ENCODE results near the gene RBL1. TPM values are rescaled to one million over a fixed set of nuclear protein-coding genes. Genes with fewer than 3 reads are reported as not detected.
"Not testable (repeated sequence)": the region's sequence is repeated elsewhere in the genome, so short reads cannot be mapped to it uniquely, and the experiment has no call there.

The RBL1 gene, protein sequence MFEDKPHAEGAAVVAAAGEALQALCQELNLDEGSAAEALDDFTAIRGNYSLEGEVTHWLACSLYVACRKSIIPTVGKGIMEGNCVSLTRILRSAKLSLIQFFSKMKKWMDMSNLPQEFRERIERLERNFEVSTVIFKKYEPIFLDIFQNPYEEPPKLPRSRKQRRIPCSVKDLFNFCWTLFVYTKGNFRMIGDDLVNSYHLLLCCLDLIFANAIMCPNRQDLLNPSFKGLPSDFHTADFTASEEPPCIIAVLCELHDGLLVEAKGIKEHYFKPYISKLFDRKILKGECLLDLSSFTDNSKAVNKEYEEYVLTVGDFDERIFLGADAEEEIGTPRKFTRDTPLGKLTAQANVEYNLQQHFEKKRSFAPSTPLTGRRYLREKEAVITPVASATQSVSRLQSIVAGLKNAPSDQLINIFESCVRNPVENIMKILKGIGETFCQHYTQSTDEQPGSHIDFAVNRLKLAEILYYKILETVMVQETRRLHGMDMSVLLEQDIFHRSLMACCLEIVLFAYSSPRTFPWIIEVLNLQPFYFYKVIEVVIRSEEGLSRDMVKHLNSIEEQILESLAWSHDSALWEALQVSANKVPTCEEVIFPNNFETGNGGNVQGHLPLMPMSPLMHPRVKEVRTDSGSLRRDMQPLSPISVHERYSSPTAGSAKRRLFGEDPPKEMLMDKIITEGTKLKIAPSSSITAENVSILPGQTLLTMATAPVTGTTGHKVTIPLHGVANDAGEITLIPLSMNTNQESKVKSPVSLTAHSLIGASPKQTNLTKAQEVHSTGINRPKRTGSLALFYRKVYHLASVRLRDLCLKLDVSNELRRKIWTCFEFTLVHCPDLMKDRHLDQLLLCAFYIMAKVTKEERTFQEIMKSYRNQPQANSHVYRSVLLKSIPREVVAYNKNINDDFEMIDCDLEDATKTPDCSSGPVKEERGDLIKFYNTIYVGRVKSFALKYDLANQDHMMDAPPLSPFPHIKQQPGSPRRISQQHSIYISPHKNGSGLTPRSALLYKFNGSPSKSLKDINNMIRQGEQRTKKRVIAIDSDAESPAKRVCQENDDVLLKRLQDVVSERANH
- 10 to 100 TPM; 46.2 to 67.3 TPM for total RNA-seq

DNA sequence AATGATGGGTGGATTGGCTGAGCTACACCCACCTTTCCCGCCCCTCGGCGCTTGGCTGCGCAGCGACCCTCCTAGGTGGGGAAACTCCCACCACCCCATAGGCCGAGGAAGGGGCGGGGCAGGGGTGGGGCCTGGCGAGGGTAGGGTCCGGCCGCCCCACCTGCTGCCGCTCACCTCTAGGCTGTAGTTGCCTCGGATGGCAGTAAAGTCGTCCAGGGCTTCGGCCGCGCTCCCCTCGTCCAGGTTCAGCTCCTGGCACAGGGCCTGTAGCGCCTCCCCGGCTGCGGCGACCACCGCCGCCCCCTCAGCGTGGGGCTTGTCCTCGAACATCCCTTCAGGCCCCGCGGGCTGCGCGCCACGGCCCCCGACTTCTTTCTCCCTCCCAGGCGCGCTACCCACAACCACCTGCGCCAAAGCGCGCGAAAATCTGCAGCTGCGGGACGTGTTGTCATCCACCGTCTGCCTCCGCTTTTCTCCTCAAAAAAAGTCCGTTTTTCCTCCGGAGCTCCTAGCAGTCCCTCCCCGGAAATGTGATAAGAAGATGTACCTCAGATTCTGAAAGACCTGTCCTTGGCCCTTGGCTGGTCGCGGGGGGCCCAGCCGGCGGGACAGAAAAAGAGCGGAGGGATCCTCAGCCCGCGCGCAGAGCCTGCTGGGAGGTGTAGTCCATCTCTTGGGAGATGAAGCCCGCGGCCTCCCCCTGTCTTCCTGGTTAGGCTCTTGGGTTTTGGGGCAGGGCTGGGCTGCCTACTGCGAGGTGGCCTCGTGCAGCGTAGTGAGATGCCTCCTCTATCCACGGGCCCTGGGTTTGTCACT, at the start of gene RBL1:
Gene RBL1 (minus strand): TSS at position 399 of the 816 bp plus-strand sequence. CDS start 69 bp downstream, at position 330.
- DNase-seq (peak; percentile 94), ATAC-seq (peak; percentile 87)
- CTCF ChIA-PET: interaction anchor here (0.9 to 3.8 kb wide), 8 partner anchors 11 to 897 kb away, joined by 3 to 15 read pairs (median 4); partner anchors contain the start of genes DSN1, MROH8 and RPN2
- Mint-ChIP-seq H3K36me3 (peaks cover 34% of the 10 kb centered on the region), H3K4me3 (peak within 1 kb of the TSS; percentile 94), H3K9me3 (ENCODE audit: low read depth) (no peaks in the 10 kb centered on the region), H3K27ac (peak within 1 kb of the TSS; percentile 100), H3K4me1 (peaks cover 39% of the 10 kb centered on the region), H3K27me3 (no peaks in the 10 kb centered on the region)

DNA sequence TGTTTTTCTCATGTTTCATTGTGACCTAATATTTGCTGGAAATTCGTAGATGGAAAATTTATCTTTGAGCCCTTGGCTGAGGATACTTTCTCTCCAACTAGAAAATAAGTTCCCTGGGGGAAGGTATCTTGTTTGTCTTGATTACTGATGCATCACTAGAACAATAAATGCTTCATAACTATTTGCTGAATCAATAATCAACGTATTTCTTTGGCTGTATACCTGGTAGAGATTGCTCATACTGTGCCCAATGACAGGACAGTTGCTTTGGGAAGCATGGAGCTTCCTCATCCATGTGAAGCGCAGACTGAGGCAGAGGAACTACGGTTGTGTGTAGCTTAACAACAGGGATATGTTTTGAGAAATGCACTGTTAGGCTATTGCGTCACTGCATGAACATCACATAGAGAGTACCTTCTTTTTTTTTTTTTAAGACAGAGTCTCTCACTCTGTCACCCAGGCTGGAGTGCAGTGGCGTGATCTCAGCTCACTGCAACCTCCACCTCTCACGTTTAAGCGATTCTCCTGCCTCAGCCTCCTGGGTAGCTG, 49.1 kb upstream of the RBL1 start:
- Mint-ChIP-seq H3K4me3 (no peak overlapping the region), H3K9me3 (ENCODE audit: low read depth) (no peaks in the 10 kb centered on the region), H3K4me1 (no peaks in the 10 kb centered on the region), H3K27ac (no peak overlapping the region), H3K27me3 (no peaks in the 10 kb centered on the region), H3K36me3 (no peaks in the 10 kb centered on the region)
- DNase-seq (no peak), ATAC-seq (no peak)
- CTCF ChIA-PET: interaction anchor here (1.2 kb wide), 1 partner anchor 16 kb away, joined by 4 read pairs; no protein-coding TSS in a partner anchor

DNA sequence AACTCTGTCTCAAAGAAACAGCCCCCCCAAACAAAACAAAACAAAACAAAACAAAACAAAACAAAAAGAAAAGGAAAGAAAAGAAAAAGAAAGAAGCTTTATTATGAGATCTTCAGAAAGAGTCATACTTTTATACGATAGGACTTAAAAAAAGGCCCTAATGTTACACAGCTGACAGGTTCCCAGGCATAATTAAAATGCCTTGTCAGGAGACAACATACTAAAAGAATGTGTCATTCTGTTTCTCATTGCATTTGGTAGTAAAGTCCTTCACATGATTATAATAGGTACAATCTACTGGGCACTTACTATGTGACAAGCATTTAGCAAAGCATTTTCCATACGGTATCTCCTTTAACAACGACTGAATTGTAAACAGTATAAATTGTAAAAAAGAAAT, 46.9 kb upstream of the RBL1 start:
- H3K4me1 Mint-ChIP-seq: no peaks in the 10 kb centered on the region
- H3K9me3 Mint-ChIP-seq (ENCODE audit: low read depth): no peaks in the 10 kb centered on the region
- H3K4me3 Mint-ChIP-seq: no peak overlapping the region
- no peaks in the 10 kb centered on the region for H3K27me3 Mint-ChIP-seq
- DNase-seq (no peak), ATAC-seq (no peak)
- H3K27ac Mint-ChIP-seq: no peak overlapping the region
- no peaks in the 10 kb centered on the region for H3K36me3 Mint-ChIP-seq
- CTCF ChIA-PET: no interaction called here

DNA sequence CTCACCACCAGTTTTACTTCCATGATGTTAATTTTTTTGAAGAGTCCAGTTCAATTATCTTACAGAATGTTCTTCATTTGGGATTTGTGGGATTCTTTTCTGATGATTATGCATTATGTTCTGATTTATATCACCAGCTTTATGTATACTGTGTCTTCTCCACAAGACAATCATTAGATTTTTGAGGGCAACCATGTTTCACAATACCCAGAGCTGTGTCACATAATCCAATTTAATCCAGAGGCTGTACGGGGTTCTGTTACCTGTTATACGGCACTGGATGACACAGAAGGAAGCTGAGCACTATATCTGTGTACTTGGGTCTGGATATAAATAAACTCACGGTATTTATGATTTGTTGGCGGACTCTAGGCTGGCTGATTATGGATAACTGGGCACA, 41.8 kb upstream of the RBL1 start:
- Mint-ChIP-seq H3K27me3 (no peaks in the 10 kb centered on the region), H3K36me3 (no peaks in the 10 kb centered on the region), H3K4me1 (no peaks in the 10 kb centered on the region), H3K27ac (no peak overlapping the region), H3K9me3 (ENCODE audit: low read depth) (no peaks in the 10 kb centered on the region), H3K4me3 (no peak overlapping the region)
- DNase-seq: no peak
- CTCF ChIA-PET: no interaction called here
- ATAC-seq: no peak

DNA sequence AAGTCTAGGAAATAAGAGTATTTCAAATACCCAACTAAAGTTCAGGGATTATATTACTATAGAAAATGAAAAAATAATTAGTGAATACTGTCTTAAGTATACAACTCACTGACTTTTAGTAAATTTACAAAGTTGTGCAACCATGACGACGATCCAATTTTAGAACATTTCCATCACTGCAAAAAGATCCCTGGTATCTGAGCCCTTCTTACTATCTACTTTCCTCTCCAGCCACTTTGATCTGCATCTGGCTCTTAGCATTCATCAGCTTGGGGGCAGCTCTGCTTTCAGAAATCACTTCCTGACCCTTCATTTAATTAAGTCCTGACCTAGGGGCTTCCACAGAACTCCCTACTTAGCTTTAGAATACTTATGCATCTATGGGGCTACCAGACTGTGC, 38.2 kb upstream of the RBL1 start:
- H3K9me3 Mint-ChIP-seq (ENCODE audit: low read depth): no peaks in the 10 kb centered on the region
- no peak for ATAC-seq
- H3K4me3 Mint-ChIP-seq: no peak overlapping the region
- no peaks in the 10 kb centered on the region for H3K4me1 Mint-ChIP-seq
- H3K27me3 Mint-ChIP-seq: no peaks in the 10 kb centered on the region
- CTCF ChIA-PET: no interaction called here
- H3K36me3 Mint-ChIP-seq: no peaks in the 10 kb centered on the region
- no peak for DNase-seq
- no peak overlapping the region for H3K27ac Mint-ChIP-seq

DNA sequence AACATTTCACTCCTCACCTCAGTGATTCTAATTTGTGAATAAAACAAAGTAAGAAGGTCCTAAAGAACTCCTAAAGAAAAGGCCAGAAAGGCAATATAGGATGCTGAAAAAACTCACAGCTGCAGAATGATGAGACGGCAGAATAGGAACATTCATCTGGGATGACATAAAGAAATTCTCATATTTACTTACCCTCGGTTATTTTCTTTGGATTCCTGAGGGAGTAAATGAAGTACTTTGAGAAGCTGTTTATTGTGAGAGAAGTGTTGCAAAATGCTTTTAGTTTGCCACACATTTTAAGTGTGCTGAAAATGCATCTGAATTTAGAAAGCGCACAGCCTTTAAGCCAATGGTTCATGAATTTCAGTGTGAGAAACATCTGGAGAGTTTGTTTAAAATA, 35.7 kb upstream of the RBL1 start:
- CTCF ChIA-PET: interaction anchor here (0.7 kb wide), 1 partner anchor 1756 kb away, joined by 3 read pairs; no protein-coding TSS in a partner anchor
- ATAC-seq: no peak
- DNase-seq: no peak
- H3K4me1 Mint-ChIP-seq: no peaks in the 10 kb centered on the region
- peaks cover 4% of the 10 kb centered on the region for H3K27me3 Mint-ChIP-seq
- H3K27ac Mint-ChIP-seq: no peak overlapping the region
- H3K36me3 Mint-ChIP-seq: no peaks in the 10 kb centered on the region
- H3K4me3 Mint-ChIP-seq: no peak overlapping the region
- no peaks in the 10 kb centered on the region for H3K9me3 Mint-ChIP-seq (ENCODE audit: low read depth)

DNA sequence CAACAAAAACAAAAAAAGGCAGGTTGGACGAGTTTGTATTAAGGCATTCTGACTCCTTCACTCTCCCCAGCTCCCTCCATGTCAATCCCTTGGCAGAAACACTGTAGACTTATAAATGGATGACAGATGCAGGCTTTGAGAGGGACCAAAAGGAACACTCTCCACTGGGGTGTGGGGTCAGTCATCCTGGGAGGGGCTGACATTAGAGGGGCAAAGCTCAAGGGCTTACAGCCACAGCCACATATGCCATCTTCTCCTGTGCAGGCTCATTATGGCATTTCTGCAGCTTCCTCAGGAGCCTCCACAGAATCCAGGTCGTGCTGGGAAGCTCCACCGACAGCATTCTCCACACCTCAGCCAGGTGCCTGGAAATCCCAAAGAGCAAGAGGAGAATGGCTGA, 33.0 kb upstream of the RBL1 start:
- no peaks in the 10 kb centered on the region for H3K36me3 Mint-ChIP-seq

DNA sequence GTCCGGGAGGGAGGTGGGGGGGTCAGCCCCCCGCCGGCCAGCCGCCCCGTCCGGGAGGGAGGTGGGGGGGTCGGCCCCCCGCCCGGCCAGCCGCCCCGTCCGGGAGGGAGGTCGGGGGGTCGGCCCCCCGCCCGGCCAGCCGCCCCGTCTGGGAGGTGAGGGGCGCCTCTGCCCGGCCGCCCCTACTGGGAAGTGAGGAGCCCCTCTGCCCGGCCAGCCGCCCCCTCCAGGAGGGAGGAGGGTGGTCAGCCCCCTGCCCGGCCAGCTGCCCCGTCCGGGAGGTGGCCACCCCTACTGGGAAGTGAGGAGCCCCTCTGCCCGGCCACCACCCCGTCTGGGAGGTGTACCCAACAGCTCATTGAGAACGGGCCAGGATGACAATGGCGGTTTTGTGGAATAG, 30.5 kb upstream of the RBL1 start:
- H3K27ac Mint-ChIP-seq; H3K9me3 Mint-ChIP-seq (ENCODE audit: low read depth); H3K4me1 Mint-ChIP-seq; H3K36me3 Mint-ChIP-seq; DNase-seq; ATAC-seq; H3K4me3 Mint-ChIP-seq; CTCF ChIA-PET; H3K27me3 Mint-ChIP-seq: not testable (repeated sequence)

More for the DNA sequence above, 33.0 kb upstream of the RBL1 start:
- Mint-ChIP-seq H3K9me3 (ENCODE audit: low read depth) (no peaks in the 10 kb centered on the region), H3K27me3 (peaks cover 4% of the 10 kb centered on the region), H3K4me3 (no peak overlapping the region), H3K4me1 (no peaks in the 10 kb centered on the region), H3K27ac (no peak overlapping the region)
- no peak for DNase-seq
- ATAC-seq: no peak
- CTCF ChIA-PET: no interaction called here

DNA sequence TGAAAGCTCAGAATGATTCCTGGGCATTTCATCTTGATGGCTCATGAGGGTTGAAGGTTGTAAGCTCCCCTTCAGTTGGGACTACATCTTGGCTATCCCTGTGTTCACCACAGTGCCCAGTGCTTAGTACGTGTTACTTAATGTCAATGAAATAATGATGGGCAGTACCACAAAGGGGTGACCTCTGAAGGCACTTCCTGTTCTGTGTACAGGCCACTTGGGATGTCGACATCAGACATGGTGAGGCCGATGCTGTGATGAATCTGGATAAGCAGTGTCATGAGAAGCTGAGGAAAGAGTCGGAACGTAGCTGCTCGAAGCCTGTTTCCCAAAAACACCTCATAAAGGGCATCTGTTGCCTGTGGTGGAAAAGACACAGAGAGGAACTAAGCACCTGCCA, 27.6 kb upstream of the RBL1 start:
- CTCF ChIA-PET: no interaction called here
- DNase-seq (no peak), ATAC-seq (no peak)
- H3K4me1 Mint-ChIP-seq: no peaks in the 10 kb centered on the region
- H3K9me3 Mint-ChIP-seq (ENCODE audit: low read depth): no peaks in the 10 kb centered on the region
- H3K27me3 Mint-ChIP-seq: peaks cover 1% of the 10 kb centered on the region
- H3K27ac Mint-ChIP-seq: no peak overlapping the region
- no peaks in the 10 kb centered on the region for H3K36me3 Mint-ChIP-seq
- no peak overlapping the region for H3K4me3 Mint-ChIP-seq

DNA sequence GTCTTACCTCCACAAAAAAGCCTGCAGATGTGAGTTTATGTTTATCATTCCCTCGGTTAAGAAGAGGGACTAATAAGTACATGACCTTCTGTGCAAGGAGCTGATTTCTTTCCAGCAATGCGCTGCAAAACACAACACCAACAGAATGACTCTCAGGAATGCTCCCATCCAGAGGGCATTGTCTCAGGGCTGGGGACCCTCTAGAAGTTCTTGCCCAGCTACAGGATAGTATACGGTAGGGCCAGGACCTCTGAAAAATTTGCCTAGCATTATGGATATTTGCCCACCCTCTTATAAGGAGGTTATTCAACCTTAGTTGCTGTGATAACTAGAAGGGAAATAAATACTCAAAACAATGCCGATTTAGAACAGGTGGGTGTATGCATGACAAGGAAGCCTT, 24.7 kb upstream of the RBL1 start:
- CTCF ChIA-PET: no interaction called here
- H3K27me3 Mint-ChIP-seq: no peaks in the 10 kb centered on the region

DNA sequence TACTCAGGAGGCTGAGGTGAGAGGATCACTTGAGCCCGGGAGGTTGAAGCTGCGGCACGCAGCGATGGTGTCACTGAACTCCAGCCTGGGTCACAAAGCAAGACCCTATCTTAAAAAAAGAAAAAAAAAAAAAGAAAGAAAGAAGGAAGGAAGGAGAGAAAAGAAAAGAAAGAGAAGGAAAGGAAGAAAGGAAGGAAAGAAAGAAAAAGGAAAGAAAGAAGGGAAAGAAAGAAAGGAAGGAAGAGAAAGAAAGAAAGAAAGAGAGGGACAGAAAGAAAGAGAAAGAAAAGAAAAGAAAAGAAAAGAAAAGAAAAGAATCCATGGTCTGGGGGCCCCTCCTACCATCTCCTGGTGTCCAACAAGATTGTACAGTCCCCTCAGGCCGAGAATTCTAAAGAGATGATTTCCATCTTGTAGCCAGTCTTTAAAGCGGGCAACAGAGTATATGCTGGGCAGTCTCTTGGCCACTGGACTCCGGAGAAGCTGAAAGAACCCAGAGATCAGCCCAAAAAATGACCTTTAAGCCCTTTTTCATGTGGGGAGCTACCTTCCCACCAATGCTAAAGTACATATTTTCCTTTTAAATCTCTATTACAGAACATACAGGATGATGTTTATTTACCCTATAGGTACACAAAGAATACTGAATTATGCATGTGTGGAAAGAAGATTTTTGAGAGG, 23.7 kb upstream of the RBL1 start:
- no peak overlapping the region for H3K4me3 Mint-ChIP-seq
- no peaks in the 10 kb centered on the region for H3K9me3 Mint-ChIP-seq (ENCODE audit: low read depth)
- CTCF ChIA-PET: no interaction called here
- no peak overlapping the region for H3K27ac Mint-ChIP-seq
- H3K4me1 Mint-ChIP-seq: no peaks in the 10 kb centered on the region
- no peak for ATAC-seq
- no peaks in the 10 kb centered on the region for H3K27me3 Mint-ChIP-seq
- no peaks in the 10 kb centered on the region for H3K36me3 Mint-ChIP-seq
- DNase-seq: no peak

More for the DNA sequence above, 24.7 kb upstream of the RBL1 start:
- DNase-seq: no peak
- no peaks in the 10 kb centered on the region for H3K36me3 Mint-ChIP-seq
- no peaks in the 10 kb centered on the region for H3K4me1 Mint-ChIP-seq
- no peak overlapping the region for H3K4me3 Mint-ChIP-seq
- H3K27ac Mint-ChIP-seq: no peak overlapping the region
- H3K9me3 Mint-ChIP-seq (ENCODE audit: low read depth): no peaks in the 10 kb centered on the region
- no peak for ATAC-seq

DNA sequence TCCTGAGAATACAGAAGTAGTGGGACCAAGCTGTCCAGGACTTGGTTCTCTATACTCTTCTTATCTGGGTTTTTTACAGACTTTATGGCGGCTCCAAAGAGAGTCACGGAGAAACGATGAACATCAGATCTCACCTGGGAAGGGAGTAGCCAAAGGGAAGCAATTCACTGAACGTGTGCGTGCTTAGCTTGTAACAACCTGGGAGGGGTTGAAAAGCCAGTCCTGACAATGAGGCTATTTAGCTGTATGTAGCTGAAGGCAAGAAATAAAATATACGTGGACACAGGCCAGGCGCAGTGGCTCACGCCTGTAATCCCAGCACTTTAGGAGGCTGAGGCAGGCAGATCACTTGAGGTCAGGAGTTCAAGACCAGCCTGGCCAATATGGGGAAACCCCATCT, 18.2 kb upstream of the RBL1 start:
- H3K4me1 Mint-ChIP-seq: no peaks in the 10 kb centered on the region
- CTCF ChIA-PET: interaction anchor here (0.6 kb wide), 1 partner anchor 72 kb away, joined by 4 read pairs; no protein-coding TSS in a partner anchor
- H3K36me3 Mint-ChIP-seq: no peaks in the 10 kb centered on the region
- H3K27me3 Mint-ChIP-seq: no peaks in the 10 kb centered on the region
- H3K4me3 Mint-ChIP-seq: no peak overlapping the region
- ATAC-seq: no peak
- no peaks in the 10 kb centered on the region for H3K9me3 Mint-ChIP-seq (ENCODE audit: low read depth)
- DNase-seq: no peak
- H3K27ac Mint-ChIP-seq: no peak overlapping the region
